Jurkat, Clone E6-1 (cell line): ENCODE data around the gene PAQR7.

Experiments
- DNase-seq: peaks from one replicate; pipeline ENCODE4 v3.0.0-alpha.2; 2011; ENCODE audit warnings: low read depth, low spot score
- H3K4me3 ChIP-seq: 2 replicates; pipeline ENCODE4 v1.5.1; 2011; ENCODE audit warnings: mild to moderate bottlenecking, low read length, control low read depth, moderate library complexity

The PAQR7 gene

DNA sequence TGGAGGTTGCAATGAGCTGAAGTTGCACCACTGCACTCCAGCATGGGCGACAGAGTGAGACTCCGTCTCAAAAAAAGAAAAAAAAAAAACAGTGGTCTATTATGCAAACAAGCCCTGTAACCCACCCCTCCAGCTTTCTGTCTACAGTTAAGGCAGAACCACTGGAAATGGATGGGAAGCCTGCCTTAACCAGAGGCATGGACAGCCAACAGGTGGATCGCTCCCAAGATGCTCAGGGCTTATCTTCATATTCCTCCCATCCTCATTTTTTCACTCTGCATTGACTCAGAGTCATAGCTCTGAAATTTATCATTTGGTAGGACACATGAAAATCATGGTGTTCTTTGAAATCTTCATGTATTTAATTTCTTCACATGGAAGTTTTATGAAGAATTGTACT is 47.0 kb downstream of the PAQR7 start:
- no peak for DNase-seq
- no peak overlapping the region for H3K4me3 ChIP-seq

DNA sequence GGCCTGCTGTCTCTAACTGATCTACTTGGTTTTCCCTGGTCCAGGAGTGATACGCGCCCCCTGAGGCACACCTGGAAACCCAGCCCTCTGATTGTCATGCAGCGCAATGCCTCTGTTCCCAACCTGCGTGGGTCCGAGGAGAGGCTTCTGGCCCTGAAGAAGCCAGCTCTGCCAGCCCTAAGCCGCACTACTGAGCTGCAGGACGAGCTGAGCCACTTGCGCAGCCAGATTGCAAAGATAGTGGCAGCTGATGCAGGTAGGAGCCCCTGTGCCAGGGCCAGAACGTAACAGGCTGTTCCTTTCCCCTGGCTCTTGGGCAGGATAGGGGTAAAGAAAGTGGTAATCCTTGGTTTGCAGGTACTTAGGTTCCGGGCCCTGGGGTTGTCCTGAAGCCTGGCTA is 48.9 kb downstream of the PAQR7 start:
- no peak for DNase-seq
- H3K4me3 ChIP-seq: no peak overlapping the region

DNA sequence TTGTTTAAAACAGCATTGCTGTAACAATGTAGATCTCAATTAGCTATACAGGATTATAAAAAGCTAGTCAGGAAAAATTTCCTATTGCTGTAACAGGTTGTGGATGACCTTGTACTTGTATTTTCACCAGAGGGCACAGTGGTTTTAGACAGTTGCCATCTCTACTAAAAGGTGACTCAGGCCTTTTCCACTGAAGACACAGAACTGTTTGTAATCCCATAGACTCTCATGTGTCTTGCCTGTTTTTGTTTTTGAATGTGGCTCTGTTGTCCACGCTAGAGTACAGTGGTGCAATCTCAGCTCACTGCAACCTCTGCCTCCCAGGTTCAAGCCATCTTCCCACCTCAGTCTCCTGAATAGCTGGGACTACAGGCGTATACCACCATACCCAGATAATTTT is 49.9 kb downstream of the PAQR7 start:
- DNase-seq: no peak
- H3K4me3 ChIP-seq: no peak overlapping the region

DNA sequence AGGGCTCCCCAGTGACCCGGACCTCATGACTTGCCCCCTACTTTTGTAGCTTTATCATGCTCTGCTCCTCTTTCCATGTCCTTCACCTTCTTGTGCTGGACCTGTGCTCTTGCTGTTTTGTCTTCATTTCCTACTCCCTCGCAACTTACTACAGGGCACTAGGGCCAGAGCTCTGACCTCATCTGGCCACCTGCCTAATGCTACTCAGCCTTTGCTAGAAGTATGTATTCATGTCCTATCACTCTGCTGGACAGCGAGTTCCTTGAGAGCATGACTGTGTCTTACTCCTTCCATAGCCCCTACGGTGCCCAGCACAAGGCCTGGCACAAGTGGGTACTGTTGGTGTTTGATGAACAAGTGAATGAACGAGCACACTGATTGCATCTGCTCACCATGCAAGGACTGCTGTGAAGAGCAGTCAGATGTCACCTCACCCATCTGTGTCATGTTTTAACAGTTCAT is 53.8 kb downstream of the PAQR7 start:
- no peak overlapping the region for H3K4me3 ChIP-seq
- DNase-seq: no peak

GRCh38 chr1:25821112-25821476 is 54.4 kb downstream of the PAQR7 start:
- DNase-seq: no peak
- H3K4me3 ChIP-seq: peak overlapping the region; percentile 87

- peak; percentile 53 for DNase-seq
- H3K4me3 ChIP-seq: peak overlapping the region; percentile 87
Measured at GRCh38 chr1:25820247-25821111, 55.0 kb downstream of the PAQR7 start.

DNA sequence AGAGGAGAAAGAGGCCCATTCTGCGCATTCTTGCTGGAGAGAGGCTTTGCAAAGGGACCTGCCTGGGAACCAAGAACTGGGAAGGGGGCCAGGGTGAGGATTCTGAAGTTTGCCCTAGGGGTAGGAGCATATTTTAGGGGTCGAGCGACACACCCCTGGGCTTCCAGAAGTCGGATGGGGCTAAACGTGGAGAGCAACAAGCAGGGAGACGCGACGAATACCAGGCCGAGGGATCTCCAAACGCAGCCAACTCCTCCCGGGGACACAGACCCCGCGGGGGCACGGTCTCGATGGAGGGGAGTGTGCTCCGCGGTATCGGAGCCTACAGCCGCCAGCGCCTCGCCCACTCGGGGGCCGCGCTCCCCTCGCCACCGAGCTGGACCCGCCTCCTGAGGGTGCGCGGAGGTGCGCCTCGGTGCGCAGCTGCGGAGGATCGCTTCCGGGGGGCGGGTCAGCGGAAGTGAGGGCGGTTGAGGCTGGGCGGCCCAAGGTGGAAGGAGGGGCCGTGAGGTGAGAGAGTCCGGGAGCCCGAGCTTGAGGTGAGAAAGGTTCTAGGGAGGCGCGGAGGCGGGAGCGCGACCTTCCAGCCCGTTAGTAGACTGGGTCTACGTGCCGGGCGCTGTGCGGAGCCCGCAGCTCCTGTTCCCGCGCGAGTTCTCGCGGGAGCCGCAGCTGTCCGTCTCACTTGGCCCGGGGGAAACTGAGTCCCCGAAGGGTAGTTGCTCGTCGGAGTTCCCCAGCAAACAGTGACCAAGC is 55.8 kb downstream of the PAQR7 start, which contains the start of gene MTFR1L:
Gene MTFR1L, plus strand, starts transcription at position 464 of the 756 bp plus-strand sequence. CDS start 3,151 bp downstream, outside the sequence.
- peak; percentile 76 for DNase-seq
- peak within 1 kb of the TSS; percentile 87 for H3K4me3 ChIP-seq

GRCh38 chr1:25818569-25818968 is 56.9 kb downstream of the PAQR7 start:
- H3K4me3 ChIP-seq: no peak overlapping the region; the same call in 1 of the 2 replicates

GRCh38 chr1:25817840-25818501 is 57.5 kb downstream of the PAQR7 start:
- no peak overlapping the region for H3K4me3 ChIP-seq
- DNase-seq: no peak

More at GRCh38 chr1:25818569-25818968, 56.9 kb downstream of the PAQR7 start:
- no peak for DNase-seq

DNA sequence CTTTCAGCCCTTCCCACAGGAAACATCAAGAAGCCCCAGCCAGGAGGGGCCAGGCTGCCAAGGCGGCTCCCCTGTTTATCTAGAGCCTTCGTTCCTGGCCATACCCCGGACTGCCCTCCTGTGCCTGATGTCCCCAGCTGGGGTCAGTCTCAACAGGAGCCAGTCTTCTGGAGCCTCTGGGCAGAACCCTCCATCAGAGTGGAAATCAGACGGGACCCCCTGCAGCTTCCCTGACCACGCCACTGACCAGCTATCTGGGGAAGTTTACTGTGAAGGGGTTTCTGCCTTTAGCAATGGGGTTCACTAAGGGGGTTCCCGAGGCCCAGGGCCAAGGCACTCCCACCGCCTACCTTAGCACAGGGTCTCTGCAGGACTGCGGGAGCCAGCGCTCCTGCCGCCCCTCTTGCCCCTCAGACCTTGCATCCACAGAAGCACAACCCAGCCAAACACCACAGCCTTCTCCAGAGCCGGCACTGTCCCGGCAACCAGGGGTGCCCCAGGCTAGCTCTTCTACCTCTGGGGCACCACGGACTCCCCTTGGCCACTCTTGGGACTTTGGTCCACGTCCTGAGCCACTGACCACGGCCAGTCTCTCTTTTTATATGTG is 59.3 kb downstream of the PAQR7 start:
- DNase-seq: no peak

GRCh38 chr1:25815208-25816111 is 60.0 kb downstream of the PAQR7 start:
- no peak for DNase-seq
- no peak overlapping the region for H3K4me3 ChIP-seq

More for the DNA sequence above, 59.3 kb downstream of the PAQR7 start:
- no peak overlapping the region for H3K4me3 ChIP-seq

- no peak for DNase-seq
- H3K4me3 ChIP-seq: no peak overlapping the region
Measured at GRCh38 chr1:25814549-25815087, 60.9 kb downstream of the PAQR7 start.

- DNase-seq: no peak
- no peak overlapping the region for H3K4me3 ChIP-seq
Measured at GRCh38 chr1:25813734-25814471, 61.6 kb downstream of the PAQR7 start.

DNA sequence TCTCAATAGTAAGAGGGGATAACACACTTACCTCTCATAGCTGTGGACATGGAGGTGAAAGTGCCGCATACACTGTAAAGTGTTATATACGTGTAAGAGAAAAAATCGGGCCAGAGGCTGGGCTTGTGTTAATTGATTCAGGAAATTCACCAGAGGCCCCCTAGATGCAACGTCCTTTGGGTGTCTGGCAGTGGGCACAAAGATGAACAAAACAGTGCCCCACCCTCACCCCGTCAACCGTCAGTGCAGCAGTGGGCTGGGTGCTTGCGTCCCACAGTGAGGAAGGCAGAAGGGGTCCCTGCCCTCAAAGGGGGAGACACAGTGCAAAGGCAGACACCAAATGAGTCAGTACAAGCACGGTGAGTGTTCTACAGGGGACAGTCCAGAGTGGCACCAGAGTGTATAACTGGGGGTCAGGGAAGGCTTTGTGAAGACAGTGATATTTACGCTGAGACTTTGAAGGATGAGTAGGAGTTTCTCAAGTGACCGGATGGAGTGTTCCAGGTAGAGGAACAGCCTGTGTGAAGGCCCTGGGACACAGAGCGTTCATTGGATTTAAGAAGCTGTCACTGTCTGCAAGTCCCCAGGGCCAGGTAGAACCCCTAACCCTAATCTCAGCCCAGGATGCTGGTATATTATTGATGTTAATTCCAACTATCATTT is 62.3 kb downstream of the PAQR7 start:
- no peak overlapping the region for H3K4me3 ChIP-seq
- no peak for DNase-seq
